SK-N-SH (cell line): ENCODE data around the gene CBY2.

ENCODE experiments used
- EZH2phosphoT487 ChIP-seq: fragments of 200-600 bp; sonication (generic); IDR thresholded peaks from 2 replicates; pipeline ENCODE4 v1.6.1; 2017; ENCODE audit warnings: low read depth, mixed run types, mild to moderate bottlenecking, antibody characterized with exemption, moderate library complexity, borderline replicate concordance
- GABPA ChIP-seq: IDR thresholded peaks from 2 replicates; pipeline ENCODE4 v1.4.0; 2012; ENCODE audit warnings: low read depth, mild to moderate bottlenecking
- GATA2 ChIP-seq: sonication (generic); formaldehyde crosslinking; IDR thresholded peaks from 2 replicates; pipeline ENCODE4 v1.5.0; 2020; ENCODE audit warnings: mild to moderate bottlenecking, missing genetic modification reagents
- RCOR1 ChIP-seq: fragments of 150-350 bp; IDR thresholded peaks from 2 replicates; pipeline ENCODE4 v1.6.1; 2017; ENCODE audit warnings: antibody characterized with exemption, low read length
- YY1 ChIP-seq: IDR thresholded peaks from 2 replicates; pipeline ENCODE4 v1.4.0; 2012; ENCODE audit warnings: low read depth, mild to moderate bottlenecking
- TF ChIP-seq, protein P1 (sequence below): fragments of 200-600 bp; sonication (generic); IDR thresholded peaks from 2 replicates; pipeline ENCODE4 v1.6.1; 2017; ENCODE audit warnings: antibody characterized with exemption, mild to moderate bottlenecking, moderate library complexity

DNA sequence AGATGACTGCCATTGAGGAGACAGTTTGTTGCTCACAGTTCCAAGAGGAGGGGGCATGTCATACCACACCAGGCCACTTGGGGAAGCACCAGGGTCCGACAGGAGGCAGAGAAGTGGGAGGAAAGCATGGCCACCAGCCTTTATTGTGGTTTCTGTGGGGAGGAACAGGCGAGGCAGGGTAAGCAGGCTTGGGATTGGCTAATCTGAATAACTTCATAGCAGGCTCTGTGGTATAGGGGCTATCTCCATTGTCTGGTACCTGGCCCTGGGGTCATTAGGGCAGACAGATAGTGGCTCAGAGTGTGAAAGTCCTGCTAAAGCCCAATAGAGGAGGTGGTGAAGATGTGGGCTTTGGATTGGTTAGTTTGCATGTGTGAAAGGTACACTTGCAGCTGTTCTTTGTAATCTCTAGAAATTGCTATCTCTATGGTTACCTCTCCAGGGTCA, 35.5 kb downstream of the CBY2 start:
- TF ChIP-seq, protein P1, sequence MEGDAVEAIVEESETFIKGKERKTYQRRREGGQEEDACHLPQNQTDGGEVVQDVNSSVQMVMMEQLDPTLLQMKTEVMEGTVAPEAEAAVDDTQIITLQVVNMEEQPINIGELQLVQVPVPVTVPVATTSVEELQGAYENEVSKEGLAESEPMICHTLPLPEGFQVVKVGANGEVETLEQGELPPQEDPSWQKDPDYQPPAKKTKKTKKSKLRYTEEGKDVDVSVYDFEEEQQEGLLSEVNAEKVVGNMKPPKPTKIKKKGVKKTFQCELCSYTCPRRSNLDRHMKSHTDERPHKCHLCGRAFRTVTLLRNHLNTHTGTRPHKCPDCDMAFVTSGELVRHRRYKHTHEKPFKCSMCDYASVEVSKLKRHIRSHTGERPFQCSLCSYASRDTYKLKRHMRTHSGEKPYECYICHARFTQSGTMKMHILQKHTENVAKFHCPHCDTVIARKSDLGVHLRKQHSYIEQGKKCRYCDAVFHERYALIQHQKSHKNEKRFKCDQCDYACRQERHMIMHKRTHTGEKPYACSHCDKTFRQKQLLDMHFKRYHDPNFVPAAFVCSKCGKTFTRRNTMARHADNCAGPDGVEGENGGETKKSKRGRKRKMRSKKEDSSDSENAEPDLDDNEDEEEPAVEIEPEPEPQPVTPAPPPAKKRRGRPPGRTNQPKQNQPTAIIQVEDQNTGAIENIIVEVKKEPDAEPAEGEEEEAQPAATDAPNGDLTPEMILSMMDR = peak; percentile 38
- TF ChIP-seq RCOR1 (no peak), YY1 (no peak), GABPA (no peak), EZH2phosphoT487 (no peak), GATA2 (CRISPR knock-in tag) (no peak)
